ENCODE measurements around the gene HOXA9. TPM values are rescaled to one million over a fixed set of nuclear protein-coding genes. Genes with fewer than 3 reads are reported as not detected.

The HOXA9 gene
- total and polyA plus RNA-seq, 10 of the 15 experiments (the other 5 are each of a cell fraction or from before 2014, with no cell fraction given), result not detected

- TF ChIP-seq, protein P1, sequence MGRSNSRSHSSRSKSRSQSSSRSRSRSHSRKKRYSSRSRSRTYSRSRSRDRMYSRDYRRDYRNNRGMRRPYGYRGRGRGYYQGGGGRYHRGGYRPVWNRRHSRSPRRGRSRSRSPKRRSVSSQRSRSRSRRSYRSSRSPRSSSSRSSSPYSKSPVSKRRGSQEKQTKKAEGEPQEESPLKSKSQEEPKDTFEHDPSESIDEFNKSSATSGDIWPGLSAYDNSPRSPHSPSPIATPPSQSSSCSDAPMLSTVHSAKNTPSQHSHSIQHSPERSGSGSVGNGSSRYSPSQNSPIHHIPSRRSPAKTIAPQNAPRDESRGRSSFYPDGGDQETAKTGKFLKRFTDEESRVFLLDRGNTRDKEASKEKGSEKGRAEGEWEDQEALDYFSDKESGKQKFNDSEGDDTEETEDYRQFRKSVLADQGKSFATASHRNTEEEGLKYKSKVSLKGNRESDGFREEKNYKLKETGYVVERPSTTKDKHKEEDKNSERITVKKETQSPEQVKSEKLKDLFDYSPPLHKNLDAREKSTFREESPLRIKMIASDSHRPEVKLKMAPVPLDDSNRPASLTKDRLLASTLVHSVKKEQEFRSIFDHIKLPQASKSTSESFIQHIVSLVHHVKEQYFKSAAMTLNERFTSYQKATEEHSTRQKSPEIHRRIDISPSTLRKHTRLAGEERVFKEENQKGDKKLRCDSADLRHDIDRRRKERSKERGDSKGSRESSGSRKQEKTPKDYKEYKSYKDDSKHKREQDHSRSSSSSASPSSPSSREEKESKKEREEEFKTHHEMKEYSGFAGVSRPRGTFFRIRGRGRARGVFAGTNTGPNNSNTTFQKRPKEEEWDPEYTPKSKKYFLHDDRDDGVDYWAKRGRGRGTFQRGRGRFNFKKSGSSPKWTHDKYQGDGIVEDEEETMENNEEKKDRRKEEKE (IDR thresholded peaks at IDR 0.05), result no peak
- no peak for TF ChIP-seq TCF7 (IDR thresholded peaks at IDR 0.05; ENCODE audit: borderline replicate concordance)
These were observed 8.9 kb upstream of the HOXA9 start, which contains the start of gene HOXA10 (continued) for GRCh38 chr7:27173956-27174873.

DNA sequence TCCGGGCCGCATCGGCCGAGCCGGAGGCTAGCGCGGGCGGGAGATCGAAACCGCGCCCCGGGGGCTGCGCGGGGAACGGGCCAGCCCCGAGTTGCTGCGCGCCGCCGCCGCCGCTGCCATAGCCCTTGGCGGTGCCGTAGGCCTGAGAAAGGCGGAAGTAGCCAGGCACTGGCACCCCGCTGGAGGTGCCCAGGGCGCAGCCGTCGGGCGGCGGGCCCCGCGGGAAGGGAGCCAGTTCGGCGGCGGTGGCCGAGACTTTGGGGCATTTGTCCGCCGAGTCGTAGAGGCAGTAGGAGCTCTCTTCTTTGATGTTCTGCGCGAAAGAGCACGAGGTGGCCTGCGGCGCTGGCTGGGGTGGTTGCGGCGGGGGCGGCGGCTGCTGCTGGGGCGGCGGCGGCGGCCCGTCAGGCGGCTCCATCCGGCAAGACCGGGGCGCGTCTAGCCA is 8.2 kb upstream of the HOXA9 start:
- Histone ChIP-seq H3K4me2 (ENCODE audit: control insufficient read depth, insufficient read depth) (0 out of 2 replicates have a peak overlapping the region, but pooled peaks have one; percentile 3), H3K9me3 (replicated peaks; ENCODE audit: control insufficient read depth, insufficient read depth, low read length) (no peaks in the 10 kb centered on the region; the same call in 2 of the 3 replicates), H3K9ac (ENCODE audit: control insufficient read depth, insufficient read depth, low read length) (no peak overlapping the region), H2AFZ (ENCODE audit: control insufficient read depth, low read depth, low read length) (no peak overlapping the region), H3K4me1 (ENCODE audit: control insufficient read depth, insufficient read depth, low read length) (no peaks in the 10 kb centered on the region), H3K36me3 (ENCODE audit: control insufficient read depth in 2 of 2, insufficient read depth in 2 of 2, low read length in 1 of 2) (no peaks in the 10 kb centered on the region; a peak in 1 of 4 replicates), H4K20me1 (ENCODE audit: control insufficient read depth, insufficient read depth) (no peaks in the 10 kb centered on the region), H3K27ac (ENCODE audit: control insufficient read depth, insufficient read depth) (no peak overlapping the region), H3K4me3 (no peak overlapping the region), H3K27me3 (replicated peaks in 1 of 2; ENCODE audit: control insufficient read depth in 2 of 2, insufficient read depth in 2 of 2, low read length in 1 of 2) (peaks cover 20 to 27% of the 10 kb centered on the region in 2 experiments), H3K79me2 (ENCODE audit: control insufficient read depth, insufficient read depth, low read length) (no peaks in the 10 kb centered on the region)
- BruUV-seq (replicated peaks), result no TSS peak
- intact Hi-C loops (cut with micrococcal nuclease; ENCODE audit: unreplicated experiment), result no loop called here
- ATAC-seq, result no peak
- WGBS (ENCODE audit: insufficient coverage, insufficient replicate concordance, low lambda C conversion rate, missing lambda C conversion rate), result 5% methylated on average over 30 of the region's 59 CpGs
- no peak for DNase-seq (ENCODE audit: low read depth, low spot score)
- POLR2A ChIA-PET, result no interaction called here
- CTCF ChIA-PET, result no interaction called here
- in situ Hi-C loops (cut with MboI), result loop anchor here (25.0 kb wide), 1 partner anchor 1086 kb away; no protein-coding TSS in a partner anchor
- TF ChIP-seq SUZ12 (IDR thresholded peaks at IDR 0.05; ENCODE audit: unreplicated experiment), result peak; percentile 99
- no peak for TF ChIP-seq SMC3 (IDR thresholded peaks at IDR 0.05; ENCODE audit: borderline replicate concordance, low read length)
- RAD21 ChIA-PET (ENCODE audit: unreplicated experiment), result interaction anchor here (0.8 kb wide), 1 partner anchor 15 kb away, joined by 3 read pairs; no protein-coding TSS in a partner anchor
- FAIRE-seq, result no peak
- SMC1A ChIA-PET (ENCODE audit: uncharacterized antibody, unreplicated experiment), result no interaction called here

Data from GM12878 (cell line).